Right lobe of liver (tissue), 4 donors: ENCODE measurements around the gene DAW1.

Experiments used
- POLR2A ChIP-seq: fragments of 450-650 bp; IDR thresholded peaks from one replicate; pipeline ENCODE4 v1.6.1; 2017; ENCODE audit warnings: antibody characterized with exemption, mild to moderate bottlenecking
- TF ChIP-seq, protein P1 (sequence below), 4 donors: fragments of 200-600 bp in 3 of 4; fragments of 450-650 bp in 1 of 4; IDR thresholded peaks; one replicate each; pipeline versions ENCODE4 v1.5.1 to v1.8.0; 2016 to 2022; ENCODE audit warnings: antibody characterized with exemption in 4 of 4, mild to moderate bottlenecking in 2 of 4
- donor health status: DM: no; HTN: no; CAD: no.
- donor health status: DM: no; HTN: no; CAD: no.
- donor health status: DM: no; HTN: yes; CAD: no.

DNA sequence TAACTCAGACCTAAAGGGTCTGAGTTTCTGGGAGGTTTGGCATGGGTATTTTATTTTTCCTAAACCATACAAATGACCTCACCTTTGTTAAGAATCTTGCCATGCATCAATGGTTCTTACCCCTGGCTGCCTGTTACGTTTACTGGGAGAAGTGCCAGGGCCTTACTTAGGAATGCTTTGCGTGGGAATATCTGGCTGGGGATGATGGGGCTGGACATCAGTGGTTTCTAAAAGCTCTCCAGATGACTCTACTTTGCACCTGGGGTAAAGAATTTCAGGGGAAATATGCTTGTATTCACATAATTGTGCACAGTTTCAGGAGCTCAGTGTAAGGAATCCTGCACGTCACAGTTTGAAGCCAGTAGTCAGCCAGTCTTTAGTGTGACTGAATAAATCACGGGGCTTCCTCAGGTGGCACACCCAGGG, 18.2 kb upstream of the DAW1 start:
- TF ChIP-seq, protein P1, sequence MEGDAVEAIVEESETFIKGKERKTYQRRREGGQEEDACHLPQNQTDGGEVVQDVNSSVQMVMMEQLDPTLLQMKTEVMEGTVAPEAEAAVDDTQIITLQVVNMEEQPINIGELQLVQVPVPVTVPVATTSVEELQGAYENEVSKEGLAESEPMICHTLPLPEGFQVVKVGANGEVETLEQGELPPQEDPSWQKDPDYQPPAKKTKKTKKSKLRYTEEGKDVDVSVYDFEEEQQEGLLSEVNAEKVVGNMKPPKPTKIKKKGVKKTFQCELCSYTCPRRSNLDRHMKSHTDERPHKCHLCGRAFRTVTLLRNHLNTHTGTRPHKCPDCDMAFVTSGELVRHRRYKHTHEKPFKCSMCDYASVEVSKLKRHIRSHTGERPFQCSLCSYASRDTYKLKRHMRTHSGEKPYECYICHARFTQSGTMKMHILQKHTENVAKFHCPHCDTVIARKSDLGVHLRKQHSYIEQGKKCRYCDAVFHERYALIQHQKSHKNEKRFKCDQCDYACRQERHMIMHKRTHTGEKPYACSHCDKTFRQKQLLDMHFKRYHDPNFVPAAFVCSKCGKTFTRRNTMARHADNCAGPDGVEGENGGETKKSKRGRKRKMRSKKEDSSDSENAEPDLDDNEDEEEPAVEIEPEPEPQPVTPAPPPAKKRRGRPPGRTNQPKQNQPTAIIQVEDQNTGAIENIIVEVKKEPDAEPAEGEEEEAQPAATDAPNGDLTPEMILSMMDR (IDR thresholded peaks at IDR 0.05) = no peak
- no peak for TF ChIP-seq POLR2A
